Fibroblast of lung (primary cell): Measurements from ENCODE around the gene COMMD10. TPM values are rescaled to one million over a fixed set of nuclear protein-coding genes. Genes with fewer than 3 reads are reported as not detected.

Source experiments
- DNase-seq, 2 donors: peaks; one replicate each; pipeline versions ENCODE4 v3.0.0 to v3.0.0-alpha.2; 2010; ENCODE audit warnings: low read depth in 2 of 2
- H2AFZ ChIP-seq: 2 replicates; pipeline ENCODE4 v1.5.1; 2012; ENCODE audit warnings: low read length, control low read depth, inconsistent platforms
- H3K27ac ChIP-seq: 2 replicates; pipeline ENCODE4 v1.5.1; 2011; ENCODE audit warnings: low read length, control low read depth; ENCODE audit not compliant: insufficient read depth
- H3K27me3 ChIP-seq: 2 replicates; pipeline ENCODE4 v1.5.1; 2011; ENCODE audit warnings: mild to moderate bottlenecking, low read length; ENCODE audit not compliant: control insufficient read depth, insufficient read depth
- H3K36me3 ChIP-seq: 2 replicates; pipeline ENCODE4 v1.5.1; 2011; ENCODE audit warnings: low read length; ENCODE audit not compliant: control insufficient read depth, insufficient read depth
- H3K4me1 ChIP-seq: 2 replicates; pipeline ENCODE4 v1.5.1; 2011; ENCODE audit warnings: low read length; ENCODE audit not compliant: control insufficient read depth, insufficient read depth; ENCODE audit errors: extremely low read depth
- H3K4me2 ChIP-seq: 2 replicates; pipeline ENCODE4 v1.5.1; 2011; ENCODE audit warnings: low read length, control low read depth; ENCODE audit not compliant: insufficient read depth; ENCODE audit errors: extremely low read depth
- H3K4me3 ChIP-seq, 4 experiments: fragments of 200-600 bp in 1 of 4; sonication (generic) in 1 of 4; replicated peaks in 1 of 4; 2 replicates each; pipeline ENCODE4 v1.5.1; 2011 to 2016; ENCODE audit warnings: low read length in 4 of 4, low read depth in 3 of 4, mild to moderate bottlenecking in 3 of 4, control low read depth in 2 of 4, inconsistent platforms in 1 of 4, mixed read lengths in 1 of 4; ENCODE audit not compliant: insufficient read depth in 1 of 4; ENCODE audit errors: control extremely low read depth in 1 of 4
- H3K79me2 ChIP-seq: 2 replicates; pipeline ENCODE4 v1.5.1; 2012; ENCODE audit warnings: mild to moderate bottlenecking, low read length, inconsistent platforms; ENCODE audit not compliant: control insufficient read depth, insufficient read depth
- H3K9ac ChIP-seq: 2 replicates; pipeline ENCODE4 v1.5.1; 2011; ENCODE audit warnings: mild to moderate bottlenecking, low read length, control low read depth; ENCODE audit not compliant: insufficient read depth
- H3K9me3 ChIP-seq: 2 replicates; pipeline ENCODE4 v1.5.1; 2012; ENCODE audit warnings: low read depth, low read length; ENCODE audit not compliant: control insufficient read depth, insufficient read depth
- H4K20me1 ChIP-seq: 2 replicates; pipeline ENCODE4 v1.5.1; 2011; ENCODE audit warnings: low read length; ENCODE audit not compliant: control insufficient read depth, insufficient read depth; ENCODE audit errors: extremely low read depth
- EZH2 ChIP-seq: IDR thresholded peaks from 2 replicates; pipeline ENCODE4 v1.5.1; 2012; ENCODE audit warnings: low read length, control low read depth, mild to moderate bottlenecking; ENCODE audit errors: missing control alignments
- polyA plus RNA-seq, 2 donors: library from polyadenylated mRNA; depleted of rRNA in 1 of 2; stranded (reverse) in 1 of 2; unstranded in 1 of 2; fragments of >200 nt; gene quantifications; 2 replicates each; pipeline ENCODE4 v1.2.1, GENCODE V29; 2011 to 2012; ENCODE audit warnings: missing spikeins in 1 of 2
- total RNA-seq: library from RNA; depleted of rRNA; stranded (reverse); fragments of >200 nt; gene quantifications from 2 replicates; pipeline ENCODE4 v1.2.1, GENCODE V29; 2014
- TF ChIP-seq, protein P1 (sequence below), 2 donors: IDR thresholded peaks in 1 of 2; conservative IDR thresholded peaks in 1 of 2; 1 replicate in 1 of 2; 2 replicates in 1 of 2; pipeline ENCODE4 v1.5.1; 2011 to 2012; ENCODE audit warnings: low read length in 2 of 2, control low read depth in 1 of 2, inconsistent platforms in 1 of 2, low read depth in 1 of 2, mild to moderate bottlenecking in 1 of 2

The COMMD10 gene
- total and polyA plus RNA-seq, 2 donors (not counting 1 experiment from before 2014, with no cell fraction given), result 24.2 to 35.8 TPM

DNA sequence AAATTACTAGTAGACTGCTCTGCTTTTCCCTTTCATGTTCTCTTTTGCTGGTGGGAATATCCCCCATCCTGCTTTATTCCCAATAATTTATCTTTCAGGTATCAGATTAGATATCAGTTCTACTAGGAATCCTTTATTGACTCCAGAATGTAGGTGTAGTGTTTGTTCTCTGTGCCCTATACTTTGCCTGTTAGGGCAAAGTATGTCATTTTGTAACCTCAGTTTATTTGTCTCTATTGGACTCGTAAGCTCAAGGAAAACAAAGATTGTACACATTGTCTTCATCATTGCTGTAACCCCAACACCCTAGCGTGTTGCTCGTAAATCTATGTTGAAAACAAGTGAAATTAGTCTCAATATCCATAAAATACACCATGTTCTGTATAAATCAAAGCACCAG lies 190.5 kb downstream of the COMMD10 start:
- Histone ChIP-seq H3K9ac (no peak overlapping the region), H3K4me2 (no peak overlapping the region), H3K79me2 (no peaks in the 10 kb centered on the region), H4K20me1 (no peaks in the 10 kb centered on the region), H2AFZ (no peak overlapping the region), H3K4me1 (peaks cover 5% of the 10 kb centered on the region), H3K27ac (no peak overlapping the region), H3K36me3 (no peaks in the 10 kb centered on the region), H3K9me3 (no peaks in the 10 kb centered on the region), H3K27me3 (no peaks in the 10 kb centered on the region), H3K4me3 (no peak overlapping the region)
- DNase-seq, result no peak
- TF ChIP-seq EZH2, result no peak
- TF ChIP-seq, protein P1, sequence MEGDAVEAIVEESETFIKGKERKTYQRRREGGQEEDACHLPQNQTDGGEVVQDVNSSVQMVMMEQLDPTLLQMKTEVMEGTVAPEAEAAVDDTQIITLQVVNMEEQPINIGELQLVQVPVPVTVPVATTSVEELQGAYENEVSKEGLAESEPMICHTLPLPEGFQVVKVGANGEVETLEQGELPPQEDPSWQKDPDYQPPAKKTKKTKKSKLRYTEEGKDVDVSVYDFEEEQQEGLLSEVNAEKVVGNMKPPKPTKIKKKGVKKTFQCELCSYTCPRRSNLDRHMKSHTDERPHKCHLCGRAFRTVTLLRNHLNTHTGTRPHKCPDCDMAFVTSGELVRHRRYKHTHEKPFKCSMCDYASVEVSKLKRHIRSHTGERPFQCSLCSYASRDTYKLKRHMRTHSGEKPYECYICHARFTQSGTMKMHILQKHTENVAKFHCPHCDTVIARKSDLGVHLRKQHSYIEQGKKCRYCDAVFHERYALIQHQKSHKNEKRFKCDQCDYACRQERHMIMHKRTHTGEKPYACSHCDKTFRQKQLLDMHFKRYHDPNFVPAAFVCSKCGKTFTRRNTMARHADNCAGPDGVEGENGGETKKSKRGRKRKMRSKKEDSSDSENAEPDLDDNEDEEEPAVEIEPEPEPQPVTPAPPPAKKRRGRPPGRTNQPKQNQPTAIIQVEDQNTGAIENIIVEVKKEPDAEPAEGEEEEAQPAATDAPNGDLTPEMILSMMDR (conservative IDR thresholded peaks at IDR 0.05 in 1 of 2, IDR thresholded peaks at IDR 0.05 in 1 of 2; ENCODE audit: low read depth in 1 of 2, low read length in 2 of 2), result no peak

DNA sequence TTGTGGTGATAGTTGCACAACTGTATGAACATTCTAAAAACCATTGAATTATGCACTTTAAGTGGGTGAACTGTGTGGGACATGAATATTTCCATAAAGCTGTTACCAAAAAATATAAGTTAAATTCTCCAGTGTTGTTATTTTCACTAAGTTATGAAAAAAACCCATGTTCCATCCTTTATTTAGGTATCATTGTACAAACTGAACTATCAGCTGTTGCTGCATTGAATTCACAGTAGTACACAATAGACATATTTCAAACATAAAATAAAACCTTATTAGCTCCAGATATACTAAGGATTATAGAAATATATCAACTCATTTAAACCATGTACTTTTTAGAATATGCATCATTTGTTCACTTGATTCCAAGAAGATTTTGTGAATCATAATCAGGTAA lies 192.1 kb downstream of the COMMD10 start:
- Histone ChIP-seq H3K9ac (no peak overlapping the region), H3K9me3 (no peaks in the 10 kb centered on the region), H3K79me2 (no peaks in the 10 kb centered on the region), H2AFZ (no peak overlapping the region), H3K36me3 (no peaks in the 10 kb centered on the region), H3K27ac (no peak overlapping the region), H4K20me1 (no peaks in the 10 kb centered on the region), H3K4me1 (peaks cover 5% of the 10 kb centered on the region), H3K27me3 (no peaks in the 10 kb centered on the region), H3K4me2 (no peak overlapping the region), H3K4me3 (no peak overlapping the region)
- TF ChIP-seq, protein P1 (conservative IDR thresholded peaks at IDR 0.05 in 1 of 2, IDR thresholded peaks at IDR 0.05 in 1 of 2; ENCODE audit: low read depth in 1 of 2, low read length in 2 of 2), result no peak
- no peak for TF ChIP-seq EZH2
- no peak for DNase-seq

DNA sequence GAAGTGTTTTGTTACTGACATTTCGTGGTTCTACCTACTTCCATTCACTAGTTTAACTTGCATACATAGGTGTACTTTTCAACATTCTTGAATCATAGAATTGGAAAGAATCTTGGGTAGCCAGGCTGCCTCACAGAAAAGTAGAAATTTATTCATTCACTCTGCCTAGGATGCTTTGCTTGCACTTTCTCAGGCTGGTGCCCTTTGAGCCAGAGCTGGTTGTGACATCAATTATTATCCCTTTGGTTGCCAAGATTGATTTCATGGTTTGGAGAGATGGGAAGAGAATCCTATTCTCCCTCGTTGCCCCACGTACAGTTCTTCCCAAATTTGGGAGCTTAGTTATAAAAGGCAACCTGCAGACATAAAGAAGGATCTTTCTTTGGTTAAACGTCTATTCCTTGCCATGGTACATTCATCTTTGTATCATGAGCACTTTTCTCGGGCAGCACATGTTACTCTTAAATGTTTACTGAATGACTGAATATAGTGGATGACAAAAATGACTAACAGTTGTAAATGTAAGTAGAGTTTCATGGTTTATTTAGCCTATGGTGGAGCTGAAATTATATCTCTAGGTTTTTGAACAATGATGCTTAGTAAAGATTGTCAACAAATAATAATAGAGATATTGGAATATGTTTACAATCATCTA lies 195.5 kb downstream of the COMMD10 start:
- TF ChIP-seq, protein P1 (conservative IDR thresholded peaks at IDR 0.05 in 1 of 2, IDR thresholded peaks at IDR 0.05 in 1 of 2; ENCODE audit: low read depth in 1 of 2, low read length in 2 of 2), result no peak
- TF ChIP-seq EZH2, result no peak
- Histone ChIP-seq H3K36me3 (no peaks in the 10 kb centered on the region), H3K27ac (no peak overlapping the region), H3K9me3 (no peaks in the 10 kb centered on the region), H4K20me1 (no peaks in the 10 kb centered on the region), H2AFZ (no peak overlapping the region), H3K4me2 (no peak overlapping the region), H3K4me3 (no peak overlapping the region), H3K27me3 (no peaks in the 10 kb centered on the region), H3K4me1 (no peaks in the 10 kb centered on the region), H3K9ac (no peak overlapping the region), H3K79me2 (no peaks in the 10 kb centered on the region)
- DNase-seq, result no peak
